Vagina (tissue), 2 donors: ENCODE data around the gene FMO1.

Source experiments
- POLR2A ChIP-seq, 2 donors: fragments of 450-650 bp; IDR thresholded peaks; one replicate each; pipeline ENCODE4 v1.6.1; 2017; ENCODE audit warnings: antibody characterized with exemption in 2 of 2, mild to moderate bottlenecking in 2 of 2, moderate library complexity in 2 of 2
- TF ChIP-seq, protein P1 (sequence below), 3 experiments: fragments of 450-650 bp in 2 of 3; fragments of 200-600 bp in 1 of 3; sonication (generic) in 1 of 3; IDR thresholded peaks; one replicate each; pipeline ENCODE4 v1.5.1; 2017 to 2019; ENCODE audit warnings: antibody characterized with exemption in 3 of 3, mild to moderate bottlenecking in 2 of 3, moderate library complexity in 2 of 3

DNA sequence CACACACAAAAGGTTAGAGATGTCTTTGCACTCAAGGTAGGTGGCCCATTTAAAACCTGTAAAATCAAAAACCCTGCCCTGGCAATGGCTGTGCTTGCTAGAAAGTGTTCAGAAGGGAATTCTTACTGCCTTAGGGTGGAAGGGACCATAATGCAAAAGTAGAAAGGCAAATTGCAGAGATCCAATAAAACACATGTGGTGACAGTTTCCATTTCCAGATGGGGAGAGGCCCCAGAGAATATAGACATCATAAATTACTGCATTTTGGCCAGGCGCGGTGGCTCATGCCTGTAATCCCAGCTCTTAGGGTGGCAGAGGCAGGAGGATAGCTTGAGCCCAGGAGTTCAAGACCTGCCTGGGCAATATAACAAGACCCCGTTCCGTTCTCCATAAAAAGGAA lies 13.0 kb downstream of the FMO1 start:
- TF ChIP-seq, protein P1, sequence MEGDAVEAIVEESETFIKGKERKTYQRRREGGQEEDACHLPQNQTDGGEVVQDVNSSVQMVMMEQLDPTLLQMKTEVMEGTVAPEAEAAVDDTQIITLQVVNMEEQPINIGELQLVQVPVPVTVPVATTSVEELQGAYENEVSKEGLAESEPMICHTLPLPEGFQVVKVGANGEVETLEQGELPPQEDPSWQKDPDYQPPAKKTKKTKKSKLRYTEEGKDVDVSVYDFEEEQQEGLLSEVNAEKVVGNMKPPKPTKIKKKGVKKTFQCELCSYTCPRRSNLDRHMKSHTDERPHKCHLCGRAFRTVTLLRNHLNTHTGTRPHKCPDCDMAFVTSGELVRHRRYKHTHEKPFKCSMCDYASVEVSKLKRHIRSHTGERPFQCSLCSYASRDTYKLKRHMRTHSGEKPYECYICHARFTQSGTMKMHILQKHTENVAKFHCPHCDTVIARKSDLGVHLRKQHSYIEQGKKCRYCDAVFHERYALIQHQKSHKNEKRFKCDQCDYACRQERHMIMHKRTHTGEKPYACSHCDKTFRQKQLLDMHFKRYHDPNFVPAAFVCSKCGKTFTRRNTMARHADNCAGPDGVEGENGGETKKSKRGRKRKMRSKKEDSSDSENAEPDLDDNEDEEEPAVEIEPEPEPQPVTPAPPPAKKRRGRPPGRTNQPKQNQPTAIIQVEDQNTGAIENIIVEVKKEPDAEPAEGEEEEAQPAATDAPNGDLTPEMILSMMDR (IDR thresholded peaks at IDR 0.05), result no peak
- TF ChIP-seq POLR2A (IDR thresholded peaks at IDR 0.05), result no peak
